ACHN (cell line): Measurements from ENCODE around the gene ZNF680.
"Not testable (repeated sequence)": the region's sequence is repeated elsewhere in the genome, so short reads cannot be mapped to it uniquely, and the experiment has no call there.

ENCODE experiments used
- DNase-seq: peaks from one replicate; pipeline ENCODE4 v3.0.0-alpha.2; 2015
- in situ Hi-C: cut with HindIII; loops from 2 replicates; pipeline ENCODE4 v1.10.0; 2017; ENCODE audit warnings: low sequenced_read_pairs, low pct_ligation_motif_present, low pct_unique_long_range_greater_than_20kb

Gene ZNF680

DNA sequence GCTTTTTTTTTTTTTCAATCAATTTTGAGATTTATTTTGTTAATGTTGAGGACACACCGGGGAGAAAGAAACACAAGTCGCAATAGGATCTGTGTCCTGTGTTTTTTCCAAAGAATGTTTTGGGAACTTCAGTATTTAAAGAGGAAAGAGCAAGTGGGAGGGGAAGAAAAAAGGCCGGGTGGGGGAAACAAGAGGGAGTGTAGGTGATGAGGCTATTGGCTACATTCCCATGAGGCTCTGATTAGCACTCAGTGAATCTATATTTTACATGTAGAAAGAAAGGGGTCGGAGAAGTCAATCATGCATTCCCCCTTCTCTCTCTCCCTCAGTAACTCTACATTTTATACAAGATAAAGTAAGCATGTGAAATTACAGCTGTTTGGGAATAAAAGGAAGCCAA is 4.1 kb downstream of the ZNF680 start:
- in situ Hi-C loops: no loop called here
- DNase-seq: no peak

- in situ Hi-C loops: no loop called here
- DNase-seq: no peak
These were observed 4.6 kb downstream of the ZNF680 start for GRCh38 chr7:64558323-64558705.

GRCh38 chr7:64557601-64558322 is 5.1 kb downstream of the ZNF680 start:
- no peak for DNase-seq
- in situ Hi-C loops: no loop called here

DNA sequence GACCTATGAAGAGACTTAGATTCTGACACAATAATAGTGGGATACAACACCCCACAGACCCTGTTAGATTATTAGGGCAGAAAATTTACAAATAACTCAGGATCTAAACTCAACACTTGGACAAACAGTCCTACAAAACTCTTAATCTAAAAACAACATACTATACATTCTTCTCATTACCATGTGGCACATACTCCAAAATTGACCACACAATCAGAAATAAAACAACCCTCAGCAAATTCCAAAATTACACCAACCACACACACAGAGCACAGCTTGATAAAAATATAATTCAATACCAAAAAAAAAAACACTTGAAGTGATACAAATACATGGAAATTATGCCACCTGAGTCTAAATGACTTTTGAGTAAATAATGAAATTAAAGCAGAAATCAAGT is 7.8 kb downstream of the ZNF680 start:
- in situ Hi-C loops: no loop called here
- DNase-seq: no peak

DNA sequence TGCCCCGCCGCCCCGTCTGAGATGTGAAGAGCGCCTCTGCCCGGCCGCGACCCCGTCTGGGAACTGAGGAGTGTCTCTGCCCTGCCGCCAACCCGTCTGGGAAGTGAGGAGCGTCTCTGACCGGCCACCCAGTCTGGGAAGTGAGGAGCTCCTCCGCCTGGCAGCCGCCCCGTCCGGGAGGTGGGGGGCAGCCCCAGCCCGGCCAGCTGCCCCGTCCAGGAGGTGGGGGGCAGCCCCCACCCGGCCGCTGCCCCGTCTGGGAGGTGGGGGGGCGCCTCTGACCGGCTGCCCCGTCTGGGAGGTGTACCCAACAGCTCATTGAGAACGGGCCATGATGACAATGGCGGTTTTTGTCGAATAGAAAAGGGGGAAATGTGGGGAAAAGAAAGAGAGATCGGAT is 8.7 kb downstream of the ZNF680 start:
- in situ Hi-C loops, DNase-seq: not testable (repeated sequence)

- in situ Hi-C loops: no loop called here
- DNase-seq: no peak
These were observed 11.3 kb downstream of the ZNF680 start for GRCh38 chr7:64551375-64552142.

DNA sequence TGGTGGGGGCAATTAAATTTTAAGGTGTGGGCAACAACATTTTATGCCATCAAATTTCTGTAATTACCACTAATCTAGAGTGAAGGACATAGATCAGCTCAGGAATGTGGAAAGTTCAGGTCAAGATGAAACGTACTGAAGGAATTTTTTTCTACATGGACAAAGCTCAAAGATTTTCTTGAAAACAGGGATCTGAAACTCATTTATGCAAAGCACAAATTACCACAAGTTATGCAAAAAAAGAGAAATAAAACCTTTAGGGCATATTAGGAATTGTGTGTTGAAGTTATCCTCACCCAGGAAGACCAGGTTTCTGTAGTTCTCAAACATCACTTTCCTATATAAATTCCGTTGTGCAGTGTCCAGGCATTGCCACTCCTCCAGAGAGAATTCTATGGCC is 18.9 kb downstream of the ZNF680 start:
- in situ Hi-C loops: no loop called here
- DNase-seq: peak; percentile 14

- peak; percentile 92 for DNase-seq
- in situ Hi-C loops: no loop called here
These were observed 21.2 kb downstream of the ZNF680 start for GRCh38 chr7:64541438-64542359.

GRCh38 chr7:64533756-64534155 is 29.1 kb downstream of the ZNF680 start:
- in situ Hi-C loops: no loop called here
- no peak for DNase-seq

DNA sequence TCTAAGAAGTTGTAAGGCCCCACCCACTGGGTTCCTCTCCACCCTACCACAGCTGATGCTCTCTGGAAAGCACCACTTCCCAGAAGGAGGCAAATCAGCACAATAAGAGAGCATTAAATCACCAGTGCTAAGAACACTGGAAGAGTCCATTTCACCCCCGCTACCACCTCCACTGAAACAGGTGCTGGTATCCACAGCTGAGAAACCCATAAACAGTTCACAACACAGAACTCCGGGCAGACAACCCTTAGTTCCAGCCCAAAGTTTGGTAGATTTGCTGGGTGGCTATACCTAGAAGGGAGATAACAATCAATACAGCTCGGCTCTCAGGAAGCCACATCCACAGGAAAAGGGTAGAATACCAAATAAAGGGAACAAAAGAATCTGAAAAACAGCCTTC is 34.1 kb downstream of the ZNF680 start:
- in situ Hi-C loops: no loop called here
- no peak for DNase-seq

DNA sequence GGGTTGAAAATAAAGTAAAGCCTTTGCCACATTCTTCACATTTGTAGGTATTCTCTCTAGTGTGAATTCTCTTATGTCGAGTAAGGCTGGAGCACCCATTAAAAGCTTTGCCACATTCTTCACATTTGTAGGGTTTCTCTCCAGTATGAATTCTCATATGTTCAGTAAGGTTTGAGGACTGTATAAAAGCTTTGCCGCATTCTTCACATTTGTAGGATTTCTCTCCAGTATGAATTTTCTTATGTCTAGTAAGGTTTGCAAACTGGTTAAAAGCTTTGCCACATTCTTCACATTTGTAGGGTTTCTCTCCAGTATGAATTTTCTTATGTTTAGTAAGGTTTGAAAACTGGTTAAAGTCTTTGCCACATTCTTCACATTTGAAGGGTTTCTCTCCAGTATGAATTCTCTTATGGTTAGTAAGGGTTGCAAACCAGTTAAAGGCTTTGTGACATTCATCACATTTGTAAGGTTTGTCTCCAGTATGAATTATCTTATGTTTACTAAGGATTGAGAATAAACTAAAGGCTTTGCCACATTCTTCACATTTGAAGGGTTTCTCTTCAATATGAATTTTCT is 41.4 kb downstream of the ZNF680 start:
- DNase-seq: no peak
- in situ Hi-C loops: no loop called here

DNA sequence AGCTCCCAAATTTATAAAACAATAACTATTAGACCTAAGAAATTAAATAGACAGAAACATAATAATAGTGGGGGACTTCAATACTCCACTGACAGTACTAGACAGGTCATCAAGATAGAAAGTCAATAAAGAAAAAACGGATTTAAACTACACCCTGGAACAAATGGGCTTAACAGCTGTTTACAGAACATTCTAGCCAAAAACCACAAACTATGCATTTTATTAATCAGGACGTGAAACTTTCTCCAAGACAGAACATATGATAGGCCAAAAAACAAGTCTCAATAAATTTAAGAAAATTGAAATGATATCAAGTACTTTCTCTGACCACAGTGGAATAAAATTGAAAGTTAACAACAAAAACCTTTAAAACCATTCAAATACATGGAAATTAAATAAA is 46.4 kb downstream of the ZNF680 start:
- in situ Hi-C loops: no loop called here
- DNase-seq: no peak

DNA sequence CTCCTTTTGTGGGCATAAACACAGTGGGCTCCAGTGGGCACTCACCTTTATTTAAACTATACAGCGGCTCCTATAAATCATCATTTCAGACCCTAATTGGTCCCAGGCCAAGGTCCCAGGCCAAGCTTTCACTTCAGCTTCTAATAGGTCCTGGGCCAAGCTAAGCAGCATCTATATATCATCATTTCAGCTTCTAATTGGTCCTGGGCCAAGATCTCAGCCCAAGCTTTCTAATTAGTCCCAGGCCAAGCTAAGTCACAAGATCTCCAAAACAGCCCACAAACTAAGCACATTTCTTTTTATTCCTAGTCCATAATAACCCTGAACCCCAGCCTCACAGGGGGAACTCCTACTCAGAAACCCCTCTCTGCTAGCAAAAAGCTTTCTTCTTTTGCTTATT is 47.1 kb downstream of the ZNF680 start:
- in situ Hi-C loops: no loop called here
- DNase-seq: no peak

DNA sequence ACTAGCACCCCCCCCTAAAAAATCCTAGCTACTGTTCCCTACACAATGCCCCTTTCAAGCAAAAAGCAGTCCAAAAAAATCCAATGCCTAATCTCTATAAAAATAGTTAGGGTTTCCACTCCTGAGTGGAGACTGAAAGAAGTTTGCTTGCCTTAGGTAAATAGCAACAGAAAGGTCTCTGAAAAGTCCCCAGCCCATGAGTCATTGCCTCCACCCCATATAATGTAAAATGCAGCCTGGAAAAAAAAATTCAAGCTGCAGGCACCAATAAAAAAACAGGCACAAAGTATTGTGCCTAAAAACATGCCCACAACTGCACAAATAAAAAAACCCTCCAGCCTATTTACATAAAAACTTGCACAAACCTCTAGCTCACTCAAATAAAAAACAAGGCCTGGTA is 47.5 kb downstream of the ZNF680 start:
- no peak for DNase-seq
- in situ Hi-C loops: no loop called here

DNA sequence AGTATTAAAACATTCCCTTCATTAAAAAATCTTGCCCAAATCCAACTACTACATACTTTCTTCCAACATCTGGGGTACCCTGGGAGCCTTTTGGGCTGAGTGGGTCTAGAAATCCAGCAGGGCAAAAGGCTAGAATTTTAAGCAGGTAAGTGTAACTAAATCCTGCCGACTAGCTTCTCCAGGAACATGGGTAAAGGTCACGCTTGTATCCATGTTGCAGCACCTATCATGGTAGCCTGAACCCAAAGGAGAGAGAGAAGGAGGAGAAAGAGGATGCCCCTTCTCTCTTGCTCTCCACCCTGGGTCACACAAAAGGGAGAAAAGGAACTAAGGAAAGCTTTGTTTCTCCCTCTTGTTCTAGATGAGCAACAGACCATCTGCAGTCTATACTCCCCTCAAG is 53.3 kb downstream of the ZNF680 start:
- peak; percentile 8 for DNase-seq
- in situ Hi-C loops: no loop called here

DNA sequence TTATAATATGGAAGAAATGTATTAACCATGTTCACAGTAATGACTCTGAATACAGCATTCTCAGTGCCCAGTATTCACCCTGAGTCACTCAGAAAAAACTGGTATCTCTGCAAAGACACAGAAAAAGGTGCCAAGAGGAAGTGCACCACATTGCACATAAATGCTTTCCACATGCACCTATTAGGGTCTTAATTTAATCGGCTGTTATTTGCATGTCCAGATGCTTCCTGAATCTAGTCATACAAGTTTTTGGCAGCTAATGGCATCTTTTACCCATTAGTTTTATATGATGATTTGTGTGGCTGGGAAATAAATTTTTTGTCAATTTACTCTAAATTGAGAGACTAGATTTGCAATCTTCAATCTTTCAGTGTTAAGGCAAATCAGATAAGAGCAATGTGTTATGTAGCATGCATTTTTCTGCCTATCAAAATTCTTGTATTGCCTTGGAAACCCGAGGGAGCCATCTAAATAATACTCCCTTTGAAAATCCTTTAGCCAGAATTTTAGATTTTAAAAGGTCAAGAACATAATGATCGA is 58.2 kb downstream of the ZNF680 start:
- in situ Hi-C loops: no loop called here
- no peak for DNase-seq

DNA sequence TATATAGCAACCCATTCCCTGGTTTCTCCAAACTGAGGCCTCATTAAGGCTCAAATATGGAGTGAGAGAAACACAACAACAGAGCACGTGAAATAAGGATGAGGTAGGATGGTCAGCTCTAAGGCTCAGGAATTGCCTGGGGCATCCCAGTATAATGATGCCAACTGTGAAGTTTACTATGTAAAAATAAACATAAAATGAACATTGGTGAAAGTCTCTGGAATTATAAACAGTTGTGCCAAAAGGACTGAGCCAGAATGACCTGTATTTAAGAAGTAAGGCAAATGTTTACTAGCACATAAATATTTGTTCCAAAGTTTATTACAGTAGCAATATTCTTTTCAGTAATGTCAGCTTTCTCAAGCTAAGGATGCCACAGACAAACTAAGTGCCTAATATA is 64.6 kb downstream of the ZNF680 start:
- DNase-seq: no peak

DNA sequence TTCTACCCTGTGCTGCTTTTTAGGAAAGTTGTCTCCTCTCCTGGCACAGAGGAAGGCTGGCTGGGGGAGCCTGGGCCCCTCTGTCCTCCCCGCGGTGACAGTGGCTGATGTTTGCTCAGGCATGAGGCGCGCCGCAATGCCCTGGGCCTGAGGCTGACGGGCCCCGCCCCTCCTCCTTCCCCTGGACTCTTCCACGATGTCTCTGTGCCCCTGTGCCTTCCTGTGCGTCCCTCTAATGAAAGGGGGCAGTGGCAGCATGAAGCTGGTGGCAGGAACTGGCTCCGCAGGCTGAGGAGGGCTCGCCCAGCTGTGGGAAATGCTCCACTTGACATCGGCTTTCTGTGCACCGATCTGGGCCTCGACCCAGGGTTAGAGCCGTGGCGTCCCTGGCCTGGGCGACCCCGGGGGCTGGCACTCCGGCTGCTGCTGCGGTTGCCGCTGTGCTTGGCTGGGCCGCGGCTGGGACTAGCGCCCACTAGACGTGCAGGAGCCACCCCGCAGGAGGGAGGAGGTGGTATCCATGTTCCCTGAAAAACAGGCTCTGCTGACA is 67.9 kb downstream of the ZNF680 start:
- DNase-seq: no peak
- in situ Hi-C loops: no loop called here

More for the DNA sequence above, 64.6 kb downstream of the ZNF680 start:
- in situ Hi-C loops: no loop called here
